ENCODE data around the gene SP5.
"Not testable (repeated sequence)": the region's sequence is repeated elsewhere in the genome, so short reads cannot be mapped to it uniquely, and the experiment has no call there.

Gene SP5

GRCh38 chr2:170737821-170738220 is 22.7 kb downstream of the SP5 start:
- no peak for DNase-seq

DNA sequence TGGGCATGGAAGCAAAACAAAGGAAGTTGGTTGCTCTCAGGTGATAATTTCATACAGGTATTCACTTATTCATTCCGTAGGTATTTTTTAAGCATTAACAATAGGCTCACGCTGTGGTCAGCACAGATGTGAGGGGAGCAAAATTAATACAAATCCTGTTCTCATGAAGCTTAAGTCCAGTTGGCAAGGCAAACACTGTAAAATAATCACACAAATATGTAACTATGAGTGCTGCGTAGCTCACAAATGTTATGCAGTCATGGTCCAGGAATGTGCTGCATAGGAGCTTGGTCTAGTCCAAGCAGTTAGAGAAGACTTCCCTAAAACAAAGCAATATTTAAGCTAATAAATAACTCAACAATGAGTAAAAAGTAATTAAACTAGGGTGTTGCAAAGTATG is 23.9 kb downstream of the SP5 start:
- no peak for DNase-seq

- DNase-seq = no peak
These were observed 24.4 kb downstream of the SP5 start for GRCh38 chr2:170739507-170740046.

DNA sequence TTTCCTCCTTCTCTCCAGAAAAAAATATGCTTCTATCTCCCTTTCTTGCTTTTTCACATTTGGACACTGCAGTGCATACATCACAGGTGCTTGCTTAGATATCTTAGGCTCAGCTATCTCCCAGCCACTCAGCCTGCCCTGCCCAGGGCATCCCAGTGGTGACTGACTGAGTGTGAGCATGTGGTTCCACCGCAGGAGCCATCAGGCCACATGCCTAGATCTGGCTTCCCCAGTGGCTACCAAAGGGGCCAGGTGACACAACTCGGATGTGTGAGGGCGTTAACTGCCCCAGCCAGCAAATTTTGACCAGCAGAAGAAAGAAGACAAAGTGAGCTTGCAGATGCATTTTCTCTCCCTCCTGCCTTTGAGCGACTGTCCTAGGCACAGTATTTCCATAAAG is 25.5 kb downstream of the SP5 start:
- no peak for DNase-seq

GRCh38 chr2:170742000-170742399 is 26.9 kb downstream of the SP5 start:
- DNase-seq = no peak

- DNase-seq = no peak
These were observed 27.9 kb downstream of the SP5 start for GRCh38 chr2:170742896-170743529.

- DNase-seq = no peak
These were observed 28.5 kb downstream of the SP5 start for GRCh38 chr2:170743530-170744239.

DNA sequence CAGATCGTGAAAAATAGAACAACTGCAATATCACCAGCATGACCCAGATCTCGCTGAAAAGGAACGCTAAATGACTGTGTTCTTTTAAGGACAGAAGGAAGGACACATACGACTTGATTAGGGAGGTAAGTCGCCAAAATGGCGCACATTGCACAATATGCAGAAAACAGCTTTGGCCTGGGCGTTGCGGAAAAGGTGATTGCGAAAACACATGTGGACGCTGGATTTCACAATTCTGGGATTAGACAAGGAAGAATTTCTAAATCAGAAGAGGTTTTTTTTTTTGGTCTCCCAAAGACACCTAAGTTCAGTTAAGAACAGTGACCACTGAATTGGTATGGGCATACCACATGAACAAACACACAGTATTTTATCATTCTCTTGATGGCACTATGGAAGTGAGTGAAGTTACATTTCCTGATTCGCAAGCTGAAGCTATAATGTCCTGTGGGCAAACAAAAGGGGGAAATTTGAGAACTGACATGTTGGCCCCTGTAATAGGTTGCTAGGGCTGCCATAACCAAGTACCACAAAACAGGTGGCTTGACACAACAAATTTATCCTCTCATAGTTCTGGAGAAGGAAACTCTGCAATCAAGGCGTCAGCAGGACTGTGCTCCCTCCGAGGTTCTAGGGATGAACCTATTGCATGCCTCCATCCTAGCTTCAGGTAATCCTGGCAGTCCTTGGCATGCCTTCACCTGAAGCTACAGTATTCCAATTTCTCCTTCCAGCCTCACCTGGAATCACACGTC is 29.3 kb downstream of the SP5 start:
- DNase-seq = no peak

DNA sequence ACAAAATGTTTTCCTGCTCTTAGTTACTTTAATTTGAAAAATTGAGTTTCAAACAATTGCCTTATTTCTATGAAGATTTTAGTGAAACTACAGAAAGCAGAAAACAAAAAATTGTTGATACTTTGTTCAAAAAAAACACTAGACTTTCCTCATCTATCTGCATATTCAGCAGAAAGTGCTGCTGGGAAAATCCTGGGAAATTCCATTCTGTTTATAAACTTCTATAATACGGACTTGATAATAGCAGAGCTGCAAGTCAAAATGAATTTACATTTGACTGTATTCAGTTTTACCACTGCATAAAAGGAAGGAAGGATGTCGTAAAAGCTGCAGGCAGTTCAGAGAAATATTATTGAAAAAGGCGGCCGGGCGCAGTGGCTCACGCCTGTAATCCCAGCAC is 30.2 kb downstream of the SP5 start:
- DNase-seq = no peak

GRCh38 chr2:170747921-170748320 is 32.8 kb downstream of the SP5 start:
- DNase-seq = no peak

DNA sequence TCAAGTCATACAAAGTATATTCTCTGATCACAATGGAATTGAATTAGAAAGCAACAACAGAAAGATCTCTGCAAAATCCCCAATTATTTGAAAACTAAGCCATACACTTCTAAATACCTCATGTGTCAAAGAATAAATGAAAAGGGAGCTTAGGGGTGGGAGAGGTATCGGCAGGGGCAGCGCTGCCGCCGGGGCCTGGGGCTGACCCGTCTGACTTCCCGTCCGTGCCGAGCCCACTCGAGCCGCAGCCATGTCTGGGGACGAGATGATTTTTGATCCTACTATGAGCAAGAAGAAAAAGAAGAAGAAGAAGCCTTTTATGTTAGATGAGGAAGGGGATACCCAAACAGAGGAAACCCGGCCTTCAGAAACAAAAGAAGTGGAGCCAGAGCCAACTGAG is 36.4 kb downstream of the SP5 start:
- DNase-seq = not testable (repeated sequence)

GRCh38 chr2:170761572-170761971 is 46.4 kb downstream of the SP5 start:
- no peak for DNase-seq

- DNase-seq = no peak
These were observed 47.6 kb downstream of the SP5 start for GRCh38 chr2:170762760-170763159.

DNA sequence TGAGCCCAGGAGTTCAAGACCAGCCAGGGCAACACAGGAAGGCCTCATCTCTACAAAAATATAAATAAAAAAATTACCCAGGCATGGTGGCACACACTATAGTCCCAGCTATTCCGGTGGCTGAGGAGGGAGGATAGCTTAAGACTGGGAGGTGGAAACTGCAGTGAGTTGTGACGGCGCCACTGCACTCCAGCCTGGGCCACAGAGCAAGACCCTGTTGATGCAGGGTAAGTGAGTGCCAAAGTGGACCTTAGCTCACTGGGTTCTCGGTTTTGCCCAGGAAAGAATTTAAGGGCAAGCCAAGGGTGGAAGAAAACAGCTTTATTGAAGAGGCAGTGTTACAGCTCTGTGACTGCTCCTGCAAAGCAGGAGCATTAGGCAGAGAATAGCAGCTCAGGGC is 48.1 kb downstream of the SP5 start:
- no peak for DNase-seq

GRCh38 chr2:170764880-170765261 is 49.7 kb downstream of the SP5 start:
- no peak for DNase-seq

DNA sequence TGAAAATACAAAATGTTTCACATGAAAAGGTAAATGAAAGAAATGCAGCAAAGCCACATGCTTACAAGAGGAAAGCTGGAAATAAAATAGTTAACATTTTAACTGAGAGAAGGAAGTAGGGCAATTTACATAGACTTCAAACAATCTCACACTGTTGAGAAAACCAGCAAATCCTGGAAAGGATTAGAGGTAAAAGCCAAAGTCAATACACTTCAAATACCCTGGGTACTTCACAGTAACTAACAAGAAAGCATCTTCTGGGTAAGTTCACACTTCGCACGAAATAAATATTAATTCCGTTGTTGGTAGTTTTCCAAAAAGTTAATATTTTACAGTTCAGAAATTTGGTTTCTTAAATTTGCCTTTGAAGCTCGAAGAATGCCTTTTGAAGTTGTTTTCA is 51.6 kb downstream of the SP5 start:
- DNase-seq = no peak

Data from nucleus accumbens (tissue), 56 donors.